AG09309 (cell line): ENCODE data around the gene XIRP2.
"Not testable (repeated sequence)": the region's sequence is repeated elsewhere in the genome, so short reads cannot be mapped to it uniquely, and the experiment has no call there.

Experiments
- DNase-seq: peaks from one replicate; pipeline ENCODE4 v3.0.0-alpha.2; 2010; ENCODE audit warnings: low read depth
- H3K4me3 ChIP-seq: 2 replicates; pipeline ENCODE4 v1.5.1; 2011; ENCODE audit warnings: mild to moderate bottlenecking, low read depth, low read length, moderate library complexity; ENCODE audit not compliant: control insufficient read depth
- TF ChIP-seq, protein P1 (sequence below): IDR thresholded peaks from 2 replicates; pipeline ENCODE4 v1.5.1; 2011; ENCODE audit warnings: mild to moderate bottlenecking, low read depth, low read length, inconsistent platforms; ENCODE audit not compliant: insufficient read depth, control insufficient read depth; ENCODE audit errors: missing control alignments

The XIRP2 gene

DNA sequence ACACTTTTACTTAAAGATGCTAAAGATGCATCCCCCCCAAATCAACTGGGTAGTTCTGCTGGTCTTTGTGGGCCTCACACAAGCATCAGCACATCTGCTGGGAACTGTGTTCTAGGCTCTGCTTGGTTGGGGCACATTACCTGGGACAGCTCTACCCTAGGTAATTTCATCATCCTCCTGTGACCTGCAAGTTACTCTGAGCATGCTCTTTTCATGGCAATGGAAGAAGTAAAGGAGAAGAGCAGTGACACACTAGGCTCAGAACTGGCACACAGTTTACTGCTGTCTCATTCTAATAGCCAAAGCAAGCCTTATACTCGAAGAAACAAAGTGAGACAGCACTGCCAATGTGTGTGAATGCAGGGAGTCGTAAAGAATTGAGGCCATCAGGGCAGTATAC lies 376.7 kb downstream of the XIRP2 start:
- no peak overlapping the region for H3K4me3 ChIP-seq
- DNase-seq, result no peak
- TF ChIP-seq, protein P1, sequence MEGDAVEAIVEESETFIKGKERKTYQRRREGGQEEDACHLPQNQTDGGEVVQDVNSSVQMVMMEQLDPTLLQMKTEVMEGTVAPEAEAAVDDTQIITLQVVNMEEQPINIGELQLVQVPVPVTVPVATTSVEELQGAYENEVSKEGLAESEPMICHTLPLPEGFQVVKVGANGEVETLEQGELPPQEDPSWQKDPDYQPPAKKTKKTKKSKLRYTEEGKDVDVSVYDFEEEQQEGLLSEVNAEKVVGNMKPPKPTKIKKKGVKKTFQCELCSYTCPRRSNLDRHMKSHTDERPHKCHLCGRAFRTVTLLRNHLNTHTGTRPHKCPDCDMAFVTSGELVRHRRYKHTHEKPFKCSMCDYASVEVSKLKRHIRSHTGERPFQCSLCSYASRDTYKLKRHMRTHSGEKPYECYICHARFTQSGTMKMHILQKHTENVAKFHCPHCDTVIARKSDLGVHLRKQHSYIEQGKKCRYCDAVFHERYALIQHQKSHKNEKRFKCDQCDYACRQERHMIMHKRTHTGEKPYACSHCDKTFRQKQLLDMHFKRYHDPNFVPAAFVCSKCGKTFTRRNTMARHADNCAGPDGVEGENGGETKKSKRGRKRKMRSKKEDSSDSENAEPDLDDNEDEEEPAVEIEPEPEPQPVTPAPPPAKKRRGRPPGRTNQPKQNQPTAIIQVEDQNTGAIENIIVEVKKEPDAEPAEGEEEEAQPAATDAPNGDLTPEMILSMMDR, result no peak

DNA sequence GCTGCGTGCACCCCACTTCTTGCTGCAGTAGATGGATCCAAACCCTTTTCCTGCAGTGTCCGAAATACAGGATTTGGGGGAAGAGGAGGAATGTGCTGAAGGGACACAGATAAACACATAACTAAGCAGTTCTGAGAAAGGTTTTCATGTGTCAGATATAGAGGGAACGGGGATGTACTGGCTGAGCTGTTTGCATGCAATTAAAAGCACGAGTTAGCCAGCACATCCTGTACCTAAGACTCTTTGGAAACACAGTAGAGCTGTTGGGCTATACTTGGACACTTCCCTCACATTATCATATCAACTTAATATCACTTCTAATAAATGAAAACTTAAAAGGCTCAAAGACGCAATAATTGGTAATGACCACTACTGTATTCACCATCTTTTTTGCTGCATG lies 377.4 kb downstream of the XIRP2 start:
- H3K4me3 ChIP-seq, result no peak overlapping the region
- TF ChIP-seq, protein P1, result no peak
- no peak for DNase-seq

DNA sequence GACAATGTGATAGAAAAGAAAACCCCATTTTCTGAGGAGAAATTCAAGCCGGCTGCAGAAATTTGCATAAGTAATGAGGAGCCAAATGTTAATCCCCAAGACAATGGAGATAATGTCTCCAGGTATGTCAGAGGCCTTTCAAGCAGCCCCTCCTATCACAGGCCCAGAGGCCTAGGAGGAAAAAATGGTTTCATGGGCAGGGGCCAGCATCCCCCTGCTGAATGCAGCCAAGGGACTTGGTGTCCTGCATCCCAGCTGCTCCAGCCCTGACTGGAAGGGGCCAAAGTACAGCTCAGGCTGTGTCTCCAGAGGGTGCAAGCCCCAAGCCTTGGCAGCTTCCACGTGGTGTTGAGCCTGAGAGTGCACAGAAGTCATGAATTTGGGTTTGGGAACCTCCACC lies 380.0 kb downstream of the XIRP2 start:
- not testable (repeated sequence) for H3K4me3 ChIP-seq, DNase-seq

DNA sequence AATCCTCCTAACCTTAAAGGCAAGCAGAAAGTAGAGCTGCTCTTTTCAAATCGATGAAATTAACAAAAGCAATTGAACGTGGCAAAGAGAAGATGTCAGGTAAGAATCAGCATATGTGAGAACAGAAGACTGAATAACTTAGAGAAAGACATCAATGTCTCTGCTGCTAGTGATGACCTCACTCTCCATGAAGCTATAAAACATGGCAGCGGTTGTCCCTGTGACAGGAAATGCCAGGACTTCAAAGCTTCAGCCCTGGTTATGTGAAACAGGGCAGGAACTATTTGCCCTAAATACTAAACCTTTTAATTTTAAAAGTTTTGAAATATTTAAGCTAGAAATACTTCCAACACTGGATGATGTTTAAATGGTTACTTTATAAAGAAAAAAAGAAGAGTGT lies 383.7 kb downstream of the XIRP2 start:
- TF ChIP-seq, protein P1, result no peak
- no peak overlapping the region for H3K4me3 ChIP-seq
- no peak for DNase-seq

DNA sequence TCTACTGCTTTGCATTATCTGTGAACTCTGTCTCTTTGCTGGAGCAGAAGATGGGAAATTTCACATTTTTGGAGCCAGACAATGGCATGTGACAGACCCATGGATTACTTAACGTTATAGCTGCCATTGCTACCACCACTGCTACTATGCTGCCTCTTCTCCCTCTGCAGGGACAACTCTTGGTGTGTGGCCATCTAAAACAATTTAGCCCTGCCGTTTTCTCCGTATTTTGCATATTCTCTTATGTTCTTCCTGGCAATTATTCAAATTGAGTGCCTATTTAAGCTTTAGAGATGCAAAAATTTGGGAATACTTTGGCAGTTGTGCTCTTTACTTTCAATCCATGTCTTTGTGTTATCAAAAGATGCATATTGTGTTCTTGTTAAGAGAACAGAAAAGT lies 386.8 kb downstream of the XIRP2 start:
- no peak for DNase-seq
- H3K4me3 ChIP-seq, result no peak overlapping the region
- TF ChIP-seq, protein P1, result no peak

GRCh38 chr2:167279810-167280209 lies 391.5 kb downstream of the XIRP2 start:
- DNase-seq, result no peak
- H3K4me3 ChIP-seq, result no peak overlapping the region
- TF ChIP-seq, protein P1, result no peak

- TF ChIP-seq, protein P1, result no peak
- no peak for DNase-seq
These were observed 398.9 kb downstream of the XIRP2 start for GRCh38 chr2:167287212-167287611.

More at GRCh38 chr2:167287212-167287611, 398.9 kb downstream of the XIRP2 start:
- no peak overlapping the region for H3K4me3 ChIP-seq
